Measurements from ENCODE around the gene TSPAN11. TPM values are rescaled to one million over a fixed set of nuclear protein-coding genes. Genes with fewer than 3 reads are reported as not detected.

The TSPAN11 gene
- total and polyA plus RNA-seq, 2 experiments from 2014 or later = 2.1 to 6.0 TPM

DNA sequence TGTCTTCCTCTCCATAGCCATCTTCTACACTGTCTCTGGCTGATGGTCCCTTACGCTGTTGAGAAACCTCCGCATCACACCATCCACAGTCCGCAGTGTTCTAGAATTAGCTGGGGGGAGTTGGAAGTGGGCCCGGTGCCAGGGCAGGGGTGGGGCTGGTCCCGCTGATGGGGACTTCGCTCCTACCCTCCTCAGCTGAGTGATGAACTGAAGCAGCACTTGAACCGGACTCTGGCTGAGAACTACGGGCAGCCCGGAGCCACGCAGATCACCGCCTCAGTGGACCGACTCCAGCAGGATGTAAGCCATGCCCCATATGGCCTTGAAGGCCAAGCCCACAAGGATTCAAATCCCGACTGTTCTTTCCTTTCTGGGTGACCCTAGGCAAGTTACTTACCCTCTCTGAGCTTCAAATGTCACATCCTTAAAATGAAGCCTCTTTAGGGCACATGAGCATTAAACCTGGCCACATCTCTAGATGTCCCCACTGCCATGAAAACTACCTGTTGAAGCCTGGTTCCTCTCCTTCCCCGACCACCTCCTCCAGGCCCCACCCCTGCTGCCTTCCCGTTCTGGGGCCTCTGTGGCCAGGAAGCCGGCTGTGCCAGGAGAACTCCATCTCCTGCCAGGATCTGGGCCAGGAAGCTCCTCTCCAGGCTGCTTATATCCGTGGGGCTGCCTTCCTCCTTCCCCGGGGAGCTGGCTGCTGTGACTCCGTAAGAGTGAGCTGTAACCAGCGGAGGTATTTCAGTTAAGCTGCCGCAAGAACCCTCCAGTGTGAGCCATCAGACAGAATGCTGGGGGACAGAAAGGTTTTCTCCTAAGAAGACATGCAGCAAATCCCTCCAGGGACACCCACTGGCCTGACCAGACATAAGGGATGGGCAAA lies 53.1 kb downstream of the TSPAN11 start:
- H3K27ac Mint-ChIP-seq = no peak overlapping the region; the same call in 1 of the 2 replicates
- H3K4me1 Mint-ChIP-seq = peaks cover 32% of the 10 kb centered on the region
- no peak for ATAC-seq

More for the DNA sequence above, 53.1 kb downstream of the TSPAN11 start:
- Histone ChIP-seq H3K27me3 (ENCODE audit: insufficient read depth) (no peaks in the 10 kb centered on the region), H3K4me1 (ENCODE audit: insufficient read depth) (peaks cover 13% of the 10 kb centered on the region), H3K36me3 (ENCODE audit: insufficient read depth) (no peaks in the 10 kb centered on the region), H3K9me2 (ENCODE audit: insufficient read depth) (no peaks in the 10 kb centered on the region), H2AFZ (no peak overlapping the region), H3K79me2 (replicated peaks; ENCODE audit: insufficient read depth) (no peaks in the 10 kb centered on the region), H3F3A (replicated peaks; ENCODE audit: low read depth) (no peaks in the 10 kb centered on the region), H3K4me2 (no peak overlapping the region), H4K20me1 (replicated peaks; ENCODE audit: insufficient read depth) (no peaks in the 10 kb centered on the region), H3K4me3 (no peak overlapping the region), H3K27ac (ENCODE audit: low read depth) (no peak overlapping the region)
- no peaks in the 10 kb centered on the region for H3K36me3 Mint-ChIP-seq (ENCODE audit: low read depth)
- H3K4me3 Mint-ChIP-seq = no peak overlapping the region
- DNase-seq (ENCODE audit: low spot score) = no peak
- H3K27me3 Mint-ChIP-seq (ENCODE audit: insufficient read depth, low read depth, poor library complexity) = peaks cover 10% of the 10 kb centered on the region
- TF ChIP-seq CTCF (conservative IDR thresholded peaks at IDR 0.05; ENCODE audit: low read depth in 2 of 2) = no peak
- no peak for TF ChIP-seq ZNF114 (CRISPR knock-in tag; IDR thresholded peaks at IDR 0.05)
- TF ChIP-seq, protein P1, sequence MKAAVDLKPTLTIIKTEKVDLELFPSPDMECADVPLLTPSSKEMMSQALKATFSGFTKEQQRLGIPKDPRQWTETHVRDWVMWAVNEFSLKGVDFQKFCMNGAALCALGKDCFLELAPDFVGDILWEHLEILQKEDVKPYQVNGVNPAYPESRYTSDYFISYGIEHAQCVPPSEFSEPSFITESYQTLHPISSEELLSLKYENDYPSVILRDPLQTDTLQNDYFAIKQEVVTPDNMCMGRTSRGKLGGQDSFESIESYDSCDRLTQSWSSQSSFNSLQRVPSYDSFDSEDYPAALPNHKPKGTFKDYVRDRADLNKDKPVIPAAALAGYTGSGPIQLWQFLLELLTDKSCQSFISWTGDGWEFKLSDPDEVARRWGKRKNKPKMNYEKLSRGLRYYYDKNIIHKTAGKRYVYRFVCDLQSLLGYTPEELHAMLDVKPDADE (IDR thresholded peaks at IDR 0.05) = no peak
- TF ChIP-seq NANOG (IDR thresholded peaks at IDR 0.05; ENCODE audit: borderline replicate concordance) = no peak
- TF ChIP-seq EZH2phosphoT487 (IDR thresholded peaks at IDR 0.05; ENCODE audit: unreplicated experiment) = no peak
- TF ChIP-seq EZH2 (IDR thresholded peaks at IDR 0.05; ENCODE audit: low read depth, unreplicated experiment) = no peak
- TF ChIP-seq, protein P2, sequence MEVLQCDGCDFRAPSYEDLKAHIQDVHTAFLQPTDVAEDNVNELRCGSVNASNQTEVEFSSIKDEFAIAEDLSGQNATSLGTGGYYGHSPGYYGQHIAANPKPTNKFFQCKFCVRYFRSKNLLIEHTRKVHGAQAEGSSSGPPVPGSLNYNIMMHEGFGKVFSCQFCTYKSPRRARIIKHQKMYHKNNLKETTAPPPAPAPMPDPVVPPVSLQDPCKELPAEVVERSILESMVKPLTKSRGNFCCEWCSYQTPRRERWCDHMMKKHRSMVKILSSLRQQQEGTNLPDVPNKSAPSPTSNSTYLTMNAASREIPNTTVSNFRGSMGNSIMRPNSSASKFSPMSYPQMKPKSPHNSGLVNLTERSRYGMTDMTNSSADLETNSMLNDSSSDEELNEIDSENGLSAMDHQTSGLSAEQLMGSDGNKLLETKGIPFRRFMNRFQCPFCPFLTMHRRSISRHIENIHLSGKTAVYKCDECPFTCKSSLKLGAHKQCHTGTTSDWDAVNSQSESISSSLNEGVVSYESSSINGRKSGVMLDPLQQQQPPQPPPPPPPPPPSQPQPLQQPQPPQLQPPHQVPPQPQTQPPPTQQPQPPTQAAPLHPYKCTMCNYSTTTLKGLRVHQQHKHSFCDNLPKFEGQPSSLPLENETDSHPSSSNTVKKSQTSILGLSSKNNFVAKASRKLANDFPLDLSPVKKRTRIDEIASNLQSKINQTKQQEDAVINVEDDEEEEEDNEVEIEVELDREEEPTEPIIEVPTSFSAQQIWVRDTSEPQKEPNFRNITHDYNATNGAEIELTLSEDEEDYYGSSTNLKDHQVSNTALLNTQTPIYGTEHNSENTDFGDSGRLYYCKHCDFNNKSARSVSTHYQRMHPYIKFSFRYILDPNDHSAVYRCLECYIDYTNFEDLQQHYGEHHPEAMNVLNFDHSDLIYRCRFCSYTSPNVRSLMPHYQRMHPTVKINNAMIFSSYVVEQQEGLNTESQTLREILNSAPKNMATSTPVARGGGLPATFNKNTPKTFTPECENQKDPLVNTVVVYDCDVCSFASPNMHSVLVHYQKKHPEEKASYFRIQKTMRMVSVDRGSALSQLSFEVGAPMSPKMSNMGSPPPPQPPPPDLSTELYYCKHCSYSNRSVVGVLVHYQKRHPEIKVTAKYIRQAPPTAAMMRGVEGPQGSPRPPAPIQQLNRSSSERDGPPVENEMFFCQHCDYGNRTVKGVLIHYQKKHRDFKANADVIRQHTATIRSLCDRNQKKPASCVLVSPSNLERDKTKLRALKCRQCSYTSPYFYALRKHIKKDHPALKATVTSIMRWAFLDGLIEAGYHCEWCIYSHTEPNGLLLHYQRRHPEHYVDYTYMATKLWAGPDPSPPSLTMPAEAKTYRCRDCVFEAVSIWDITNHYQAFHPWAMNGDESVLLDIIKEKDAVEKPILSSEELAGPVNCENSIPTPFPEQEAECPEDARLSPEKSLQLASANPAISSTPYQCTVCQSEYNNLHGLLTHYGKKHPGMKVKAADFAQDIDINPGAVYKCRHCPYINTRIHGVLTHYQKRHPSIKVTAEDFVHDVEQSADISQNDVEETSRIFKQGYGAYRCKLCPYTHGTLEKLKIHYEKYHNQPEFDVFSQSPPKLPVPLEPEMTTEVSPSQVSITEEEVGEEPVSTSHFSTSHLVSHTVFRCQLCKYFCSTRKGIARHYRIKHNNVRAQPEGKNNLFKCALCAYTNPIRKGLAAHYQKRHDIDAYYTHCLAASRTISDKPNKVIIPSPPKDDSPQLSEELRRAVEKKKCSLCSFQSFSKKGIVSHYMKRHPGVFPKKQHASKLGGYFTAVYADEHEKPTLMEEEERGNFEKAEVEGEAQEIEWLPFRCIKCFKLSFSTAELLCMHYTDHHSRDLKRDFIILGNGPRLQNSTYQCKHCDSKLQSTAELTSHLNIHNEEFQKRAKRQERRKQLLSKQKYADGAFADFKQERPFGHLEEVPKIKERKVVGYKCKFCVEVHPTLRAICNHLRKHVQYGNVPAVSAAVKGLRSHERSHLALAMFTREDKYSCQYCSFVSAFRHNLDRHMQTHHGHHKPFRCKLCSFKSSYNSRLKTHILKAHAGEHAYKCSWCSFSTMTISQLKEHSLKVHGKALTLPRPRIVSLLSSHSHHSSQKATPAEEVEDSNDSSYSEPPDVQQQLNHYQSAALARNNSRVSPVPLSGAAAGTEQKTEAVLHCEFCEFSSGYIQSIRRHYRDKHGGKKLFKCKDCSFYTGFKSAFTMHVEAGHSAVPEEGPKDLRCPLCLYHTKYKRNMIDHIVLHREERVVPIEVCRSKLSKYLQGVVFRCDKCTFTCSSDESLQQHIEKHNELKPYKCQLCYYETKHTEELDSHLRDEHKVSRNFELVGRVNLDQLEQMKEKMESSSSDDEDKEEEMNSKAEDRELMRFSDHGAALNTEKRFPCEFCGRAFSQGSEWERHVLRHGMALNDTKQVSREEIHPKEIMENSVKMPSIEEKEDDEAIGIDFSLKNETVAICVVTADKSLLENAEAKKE (CRISPR knock-in tag; IDR thresholded peaks at IDR 0.05) = no peak
- TF ChIP-seq STAT1 (IDR thresholded peaks at IDR 0.05; ENCODE audit: unreplicated experiment) = no peak
- no peak for TF ChIP-seq JUNB (IDR thresholded peaks at IDR 0.05; ENCODE audit: unreplicated experiment)
- no peaks in the 10 kb centered on the region for H3K9me3 Mint-ChIP-seq

Measured in GM23338 (cell line).